ENCODE measurements around the gene ATG4D.

Gene ATG4D

DNA sequence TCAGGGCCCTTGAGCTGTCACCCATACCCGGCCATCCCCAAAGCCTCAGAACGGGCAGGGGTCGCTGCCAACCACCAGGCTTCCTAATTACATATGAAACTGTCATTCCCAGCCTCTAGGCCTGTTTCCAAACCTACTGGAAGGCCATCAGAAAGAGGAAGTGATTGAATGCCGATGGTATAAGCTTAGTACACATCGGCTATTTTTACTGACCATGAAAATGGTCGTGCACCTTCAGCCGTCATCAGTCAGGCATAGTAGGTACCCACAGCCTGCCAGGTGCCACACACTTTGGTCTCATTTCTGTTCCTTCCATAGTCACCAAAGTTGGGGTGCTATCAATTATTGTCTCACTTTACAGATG lies 11.9 kb downstream of the ATG4D start:
- Histone ChIP-seq H3K27ac (peak overlapping the region; percentile 36), H3K4me3 (ENCODE audit: low read depth in 1 of 2, low read length in 1 of 2) (no peak overlapping the region), H3K4me1 (ENCODE audit: control insufficient read depth in 1 of 2, insufficient read depth in 1 of 2, low read depth in 1 of 2, low read length in 1 of 2) (peaks cover 8 to 12% of the 10 kb centered on the region in 2 experiments), H3K27me3 (no peaks in the 10 kb centered on the region), H3K36me3 (peaks cover 75% of the 10 kb centered on the region), H3K9me3 (no peaks in the 10 kb centered on the region)
- TF ChIP-seq, protein P1, sequence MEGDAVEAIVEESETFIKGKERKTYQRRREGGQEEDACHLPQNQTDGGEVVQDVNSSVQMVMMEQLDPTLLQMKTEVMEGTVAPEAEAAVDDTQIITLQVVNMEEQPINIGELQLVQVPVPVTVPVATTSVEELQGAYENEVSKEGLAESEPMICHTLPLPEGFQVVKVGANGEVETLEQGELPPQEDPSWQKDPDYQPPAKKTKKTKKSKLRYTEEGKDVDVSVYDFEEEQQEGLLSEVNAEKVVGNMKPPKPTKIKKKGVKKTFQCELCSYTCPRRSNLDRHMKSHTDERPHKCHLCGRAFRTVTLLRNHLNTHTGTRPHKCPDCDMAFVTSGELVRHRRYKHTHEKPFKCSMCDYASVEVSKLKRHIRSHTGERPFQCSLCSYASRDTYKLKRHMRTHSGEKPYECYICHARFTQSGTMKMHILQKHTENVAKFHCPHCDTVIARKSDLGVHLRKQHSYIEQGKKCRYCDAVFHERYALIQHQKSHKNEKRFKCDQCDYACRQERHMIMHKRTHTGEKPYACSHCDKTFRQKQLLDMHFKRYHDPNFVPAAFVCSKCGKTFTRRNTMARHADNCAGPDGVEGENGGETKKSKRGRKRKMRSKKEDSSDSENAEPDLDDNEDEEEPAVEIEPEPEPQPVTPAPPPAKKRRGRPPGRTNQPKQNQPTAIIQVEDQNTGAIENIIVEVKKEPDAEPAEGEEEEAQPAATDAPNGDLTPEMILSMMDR (IDR thresholded peaks at IDR 0.05), result no peak

DNA sequence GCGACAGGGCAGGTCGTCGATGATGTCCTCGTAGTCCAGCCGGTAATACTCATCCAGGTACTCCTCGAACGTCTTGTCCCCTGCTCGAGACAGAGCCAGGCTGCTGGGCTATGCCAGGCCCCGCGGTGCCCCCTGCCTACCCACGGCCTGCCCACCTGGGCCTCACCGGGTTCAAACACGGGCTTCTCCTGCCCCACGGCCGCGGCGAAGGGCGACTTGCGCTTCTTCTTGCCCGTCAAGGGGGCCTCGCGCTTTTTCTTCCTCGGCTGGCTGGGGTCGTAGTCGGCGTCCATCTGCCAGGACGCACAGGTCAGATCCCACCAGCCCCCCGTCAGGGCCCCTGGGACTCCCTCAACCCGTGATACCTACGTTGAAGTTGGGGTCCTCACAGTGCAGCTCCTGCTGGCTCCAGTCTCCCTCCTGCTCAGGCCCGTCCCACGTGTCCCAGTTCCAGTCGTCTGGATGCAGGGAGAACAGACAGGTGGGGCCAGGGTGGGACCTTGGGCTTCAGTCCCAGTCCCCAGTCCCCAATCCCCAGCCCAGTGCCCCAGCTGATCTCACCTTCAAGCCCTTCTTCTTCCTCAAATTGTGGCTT lies 14.0 kb downstream of the ATG4D start:
- H3K4me1 ChIP-seq (ENCODE audit: control insufficient read depth in 1 of 2, insufficient read depth in 1 of 2, low read depth in 1 of 2, low read length in 1 of 2), result peaks cover 8 to 12% of the 10 kb centered on the region in 2 experiments
- no peaks in the 10 kb centered on the region for H3K27me3 ChIP-seq
- H3K4me3 ChIP-seq (ENCODE audit: low read depth in 1 of 2, low read length in 1 of 2), result no peak overlapping the region
- peaks cover 64% of the 10 kb centered on the region for H3K36me3 ChIP-seq
- H3K9me3 ChIP-seq, result no peaks in the 10 kb centered on the region
- H3K27ac ChIP-seq, result no peak overlapping the region
- TF ChIP-seq, protein P1 (IDR thresholded peaks at IDR 0.05), result no peak

DNA sequence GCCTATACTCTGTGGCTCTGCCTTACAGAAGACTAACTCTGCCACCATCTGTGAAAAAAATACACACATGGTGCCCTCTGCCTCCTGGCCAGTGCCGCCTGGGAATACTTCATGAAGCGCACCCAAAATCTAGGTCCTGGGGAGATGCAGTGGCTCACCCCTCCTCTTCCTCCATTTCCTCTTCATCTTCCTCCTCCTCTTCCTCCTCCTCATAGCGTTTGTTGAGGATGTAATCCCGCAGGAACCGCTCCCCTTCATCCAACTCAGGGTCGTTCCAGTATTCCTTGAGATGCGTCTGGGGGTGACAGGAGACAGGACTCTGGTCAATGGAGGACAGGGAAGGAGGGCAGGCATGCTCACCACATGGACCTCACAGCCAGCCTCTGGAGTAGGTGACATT lies 16.4 kb downstream of the ATG4D start:
- Histone ChIP-seq H3K4me3 (ENCODE audit: low read depth in 1 of 2, low read length in 1 of 2) (no peak overlapping the region), H3K27ac (no peak overlapping the region), H3K36me3 (peaks cover 40% of the 10 kb centered on the region)

DNA sequence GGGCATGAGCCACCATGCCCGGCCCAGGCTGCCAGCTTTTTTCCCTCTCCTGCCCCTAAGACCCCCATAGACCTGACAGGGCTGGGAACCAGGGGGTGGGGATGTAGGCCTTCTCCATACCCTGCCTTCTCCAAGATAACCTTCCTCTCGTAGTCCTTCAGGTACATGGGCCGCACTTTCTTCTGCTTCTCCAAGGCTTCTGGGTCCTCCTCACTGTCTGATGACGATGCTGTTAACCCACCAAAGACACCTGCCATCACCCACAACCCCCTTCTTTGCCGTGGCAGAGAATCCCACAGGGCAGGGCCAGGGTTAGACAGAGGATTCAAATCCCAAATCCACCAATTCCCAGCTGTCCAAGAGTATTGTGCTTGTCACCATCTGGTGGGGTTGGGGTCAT lies 18.9 kb downstream of the ATG4D start:
- peaks cover 46% of the 10 kb centered on the region for H3K36me3 ChIP-seq
- H3K9me3 ChIP-seq, result no peaks in the 10 kb centered on the region
- H3K4me3 ChIP-seq (ENCODE audit: low read depth in 1 of 2, low read length in 1 of 2), result no peak overlapping the region
- TF ChIP-seq, protein P1 (IDR thresholded peaks at IDR 0.05), result no peak
- peaks cover 26 to 27% of the 10 kb centered on the region in 2 experiments for H3K4me1 ChIP-seq (ENCODE audit: control insufficient read depth in 1 of 2, insufficient read depth in 1 of 2, low read depth in 1 of 2, low read length in 1 of 2)
- H3K27ac ChIP-seq, result no peak overlapping the region
- no peaks in the 10 kb centered on the region for H3K27me3 ChIP-seq

More for the DNA sequence above, 16.4 kb downstream of the ATG4D start:
- Histone ChIP-seq H3K4me1 (ENCODE audit: control insufficient read depth in 1 of 2, insufficient read depth in 1 of 2, low read depth in 1 of 2, low read length in 1 of 2) (peaks cover 7 to 13% of the 10 kb centered on the region in 2 experiments), H3K9me3 (no peaks in the 10 kb centered on the region), H3K27me3 (no peaks in the 10 kb centered on the region)
- TF ChIP-seq, protein P1 (IDR thresholded peaks at IDR 0.05), result no peak

DNA sequence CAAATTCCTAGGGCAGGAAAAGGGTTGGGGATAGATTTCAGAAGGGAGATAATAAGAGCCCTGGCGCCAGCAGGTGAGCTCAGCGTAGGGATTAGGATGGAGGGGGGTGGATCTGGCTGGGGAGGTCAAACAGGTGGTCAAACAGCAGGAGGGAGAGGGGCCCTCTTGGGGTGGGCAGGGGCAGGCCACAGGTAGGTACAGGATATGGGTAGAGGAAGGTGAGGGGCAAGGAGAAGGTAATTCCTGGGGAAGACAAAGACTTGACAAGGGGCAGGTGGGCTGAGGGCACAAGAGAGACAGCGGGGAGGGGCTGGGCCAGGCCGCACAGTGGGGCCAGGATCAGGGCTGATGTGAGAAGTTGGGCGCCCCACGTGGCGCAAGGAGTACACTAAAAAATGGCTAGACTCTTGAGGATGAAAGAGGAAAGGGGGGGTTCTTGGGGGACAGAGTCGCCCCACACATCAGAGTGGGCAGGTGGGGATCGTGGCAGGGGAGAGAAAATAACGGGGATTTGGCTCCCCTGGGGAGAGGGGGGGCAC lies 21.4 kb downstream of the ATG4D start:
- peaks cover 29% of the 10 kb centered on the region for H3K36me3 ChIP-seq
- H3K4me3 ChIP-seq (ENCODE audit: low read depth in 1 of 2, low read length in 1 of 2), result peak overlapping the region; percentile 90 to 100
- peak overlapping the region; percentile 94 for H3K27ac ChIP-seq
- H3K4me1 ChIP-seq (ENCODE audit: control insufficient read depth in 1 of 2, insufficient read depth in 1 of 2, low read depth in 1 of 2, low read length in 1 of 2), result peaks cover 37 to 39% of the 10 kb centered on the region in 2 experiments
- H3K27me3 ChIP-seq, result no peaks in the 10 kb centered on the region
- no peaks in the 10 kb centered on the region for H3K9me3 ChIP-seq
- TF ChIP-seq, protein P1 (IDR thresholded peaks at IDR 0.05), result no peak
